WTC11 (cell line): ENCODE measurements around the gene BLID. TPM values are rescaled to one million over a fixed set of nuclear protein-coding genes. Genes with fewer than 3 reads are reported as not detected.

Experiments used
- ATAC-seq: fragments of 200-7000 bp; cut with Tn5 transposase; 2 replicates; pipeline ENCODE4 v1.10.0; 2021; ENCODE audit warnings: mild to moderate bottlenecking, moderate library complexity
- CTCF ChIA-PET: fragments of 300-600 bp; sonication (Branson Sonifier 250); formaldehyde crosslinking; loops from one replicate; lab custom pipeline; 2021; ENCODE audit warnings: antibody characterized with exemption; lab: Charles Lee
- POLR2A ChIA-PET: fragments of 350-600 bp; sonication (Branson Sonifier 250); formaldehyde crosslinking; loops from one replicate; lab custom pipeline; 2021; ENCODE audit warnings: antibody characterized with exemption; lab: Charles Lee
- DNase-seq: peaks from one replicate; pipeline ENCODE4 v3.0.0; 2021; ENCODE audit warnings: low spot score
- H3K27ac Mint-ChIP-seq: 2 replicates; pipeline ENCODE4 v1.8.0; 2021; ENCODE audit warnings: mixed read lengths
- H3K27me3 Mint-ChIP-seq: 2 replicates; pipeline ENCODE4 v1.8.0; 2021; ENCODE audit warnings: low read depth, mild to moderate bottlenecking, moderate library complexity, mixed read lengths
- H3K36me3 Mint-ChIP-seq: 2 replicates; pipeline ENCODE4 v1.8.0; 2021; ENCODE audit warnings: mixed read lengths
- H3K4me1 Mint-ChIP-seq: 2 replicates; pipeline ENCODE4 v1.8.0; 2022; ENCODE audit warnings: mixed read lengths
- H3K4me3 Mint-ChIP-seq: 2 replicates; pipeline ENCODE4 v1.8.0; 2021; ENCODE audit warnings: mild to moderate bottlenecking, moderate library complexity, mixed read lengths
- H3K9me3 Mint-ChIP-seq: 2 replicates; pipeline ENCODE4 v1.8.0; 2021; ENCODE audit warnings: mixed read lengths
- ATF1 ChIP-seq: sonication (generic); formaldehyde crosslinking; IDR thresholded peaks from 2 replicates; pipeline ENCODE4 v1.8.1; 2023; ENCODE audit warnings: mild to moderate bottlenecking, moderate library complexity, missing genetic modification reagents
- CREM ChIP-seq: sonication (generic); formaldehyde crosslinking; IDR thresholded peaks from 2 replicates; pipeline ENCODE4 v1.8.1; 2022; ENCODE audit warnings: mild to moderate bottlenecking, missing genetic modification reagents, moderate library complexity
- ELF4 ChIP-seq: sonication (generic); formaldehyde crosslinking; IDR thresholded peaks from 2 replicates; pipeline ENCODE4 v1.8.1; 2022; ENCODE audit warnings: low read depth, mild to moderate bottlenecking, moderate library complexity, missing genetic modification reagents
- EMX1 ChIP-seq: fragments of 250-450 bp; sonication (Bioruptor Pico); IDR thresholded peaks from 2 replicates; pipeline ENCODE4 v1.8.0; 2021; ENCODE audit warnings: mild to moderate bottlenecking
- FOXJ3 ChIP-seq: sonication (generic); formaldehyde crosslinking; IDR thresholded peaks from 2 replicates; pipeline ENCODE4 v1.9.0; 2021; ENCODE audit warnings: missing genetic modification reagents, mild to moderate bottlenecking, borderline replicate concordance
- FOXK1 ChIP-seq: sonication (generic); formaldehyde crosslinking; IDR thresholded peaks from 2 replicates; pipeline ENCODE4 v1.8.0; 2022; ENCODE audit warnings: mild to moderate bottlenecking, moderate library complexity, missing genetic modification reagents
- GABPB1 ChIP-seq: sonication (generic); formaldehyde crosslinking; IDR thresholded peaks from 2 replicates; pipeline ENCODE4 v1.8.1; 2023; ENCODE audit warnings: mild to moderate bottlenecking, missing genetic modification reagents
- IRF2 ChIP-seq: sonication (generic); formaldehyde crosslinking; IDR thresholded peaks from 2 replicates; pipeline ENCODE4 v1.8.0; 2022; ENCODE audit warnings: low read depth, missing genetic modification reagents, borderline replicate concordance
- KAT7 ChIP-seq: sonication (generic); formaldehyde crosslinking; IDR thresholded peaks from 2 replicates; pipeline ENCODE4 v1.8.1; 2023; ENCODE audit warnings: missing genetic modification reagents, mild to moderate bottlenecking, borderline replicate concordance
- MXD4 ChIP-seq: fragments of 250-450 bp; sonication (Bioruptor Pico); IDR thresholded peaks from 2 replicates; pipeline ENCODE4 v1.8.0; 2021; ENCODE audit warnings: mild to moderate bottlenecking, moderate library complexity, borderline replicate concordance
- MYBL2 ChIP-seq: sonication (generic); formaldehyde crosslinking; IDR thresholded peaks from 2 replicates; pipeline ENCODE4 v1.8.1; 2023; ENCODE audit warnings: mild to moderate bottlenecking, moderate library complexity, missing genetic modification reagents
- SMAD4 ChIP-seq: sonication (generic); formaldehyde crosslinking; IDR thresholded peaks from 2 replicates; pipeline ENCODE4 v1.8.0; 2022; ENCODE audit warnings: mild to moderate bottlenecking, missing genetic modification reagents
- TEAD4 ChIP-seq: sonication (generic); formaldehyde crosslinking; IDR thresholded peaks from 2 replicates; pipeline ENCODE4 v1.8.0; 2022; ENCODE audit warnings: mild to moderate bottlenecking, missing genetic modification reagents
- ZNF138 ChIP-seq: sonication (generic); formaldehyde crosslinking; conservative IDR thresholded peaks from 2 replicates; pipeline ENCODE4 v1.8.1; 2022; ENCODE audit warnings: mild to moderate bottlenecking, moderate library complexity, missing genetic modification reagents
- ZNF416 ChIP-seq: fragments of 250-450 bp; sonication (Bioruptor Pico); IDR thresholded peaks from 2 replicates; pipeline ENCODE4 v1.9.0; 2021; ENCODE audit warnings: mild to moderate bottlenecking, inconsistent platforms
- total RNA-seq: library from RNA; stranded (reverse); gene quantifications from 3 replicates; pipeline ENCODE4 v1.2.3, GENCODE V29; 2021
- TF ChIP-seq, protein P1 (sequence below): fragments of 250-450 bp; sonication (Bioruptor Pico); IDR thresholded peaks from 2 replicates; pipeline ENCODE4 v1.8.0; 2021; ENCODE audit warnings: mild to moderate bottlenecking
- TF ChIP-seq, protein P2 (sequence below): fragments of 250-450 bp; sonication (Bioruptor Pico); IDR thresholded peaks from 2 replicates; pipeline ENCODE4 v1.9.0; 2021; ENCODE audit warnings: mild to moderate bottlenecking, borderline replicate concordance
- TF ChIP-seq, protein P3 (sequence below): sonication (generic); formaldehyde crosslinking; IDR thresholded peaks from 2 replicates; pipeline ENCODE4 v1.8.1; 2022; ENCODE audit warnings: low read depth, mild to moderate bottlenecking, moderate library complexity, missing genetic modification reagents, borderline replicate concordance
- TF ChIP-seq, protein P4 (sequence below): fragments of 250-450 bp; sonication (Bioruptor Pico); IDR thresholded peaks from 2 replicates; pipeline ENCODE4 v1.9.0; 2021; ENCODE audit warnings: mild to moderate bottlenecking
- TF ChIP-seq, protein P5 (sequence below): fragments of 200-600 bp; IDR thresholded peaks from 2 replicates; pipeline ENCODE4 v1.8.0; 2022; ENCODE audit warnings: antibody characterized with exemption

Gene BLID
- total RNA-seq, 1 experiment from 2014 or later: not detected

DNA sequence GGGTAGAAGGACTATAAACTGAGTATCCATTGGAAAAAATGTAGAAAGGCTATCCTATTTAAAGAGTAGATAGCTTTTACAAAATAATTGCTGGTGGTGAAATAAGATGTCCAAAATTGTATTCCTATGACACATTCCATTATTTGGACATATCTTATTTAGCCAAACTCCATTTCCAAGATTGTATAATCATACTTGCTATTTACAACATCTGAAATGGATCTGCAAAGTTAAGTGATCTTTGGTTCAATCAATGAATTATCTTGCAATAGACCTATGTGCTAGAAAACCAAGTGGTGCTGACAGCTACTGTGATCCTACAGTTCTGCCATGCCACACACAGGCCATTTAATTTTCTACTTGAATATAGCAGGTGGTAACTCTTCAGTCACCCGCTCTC, 11.0 kb upstream of the BLID start (continued):
- TF ChIP-seq, protein P1, sequence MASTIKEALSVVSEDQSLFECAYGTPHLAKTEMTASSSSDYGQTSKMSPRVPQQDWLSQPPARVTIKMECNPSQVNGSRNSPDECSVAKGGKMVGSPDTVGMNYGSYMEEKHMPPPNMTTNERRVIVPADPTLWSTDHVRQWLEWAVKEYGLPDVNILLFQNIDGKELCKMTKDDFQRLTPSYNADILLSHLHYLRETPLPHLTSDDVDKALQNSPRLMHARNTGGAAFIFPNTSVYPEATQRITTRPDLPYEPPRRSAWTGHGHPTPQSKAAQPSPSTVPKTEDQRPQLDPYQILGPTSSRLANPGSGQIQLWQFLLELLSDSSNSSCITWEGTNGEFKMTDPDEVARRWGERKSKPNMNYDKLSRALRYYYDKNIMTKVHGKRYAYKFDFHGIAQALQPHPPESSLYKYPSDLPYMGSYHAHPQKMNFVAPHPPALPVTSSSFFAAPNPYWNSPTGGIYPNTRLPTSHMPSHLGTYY (CRISPR knock-in tag): no peak
- TF ChIP-seq KAT7 (CRISPR knock-in tag): no peak

DNA sequence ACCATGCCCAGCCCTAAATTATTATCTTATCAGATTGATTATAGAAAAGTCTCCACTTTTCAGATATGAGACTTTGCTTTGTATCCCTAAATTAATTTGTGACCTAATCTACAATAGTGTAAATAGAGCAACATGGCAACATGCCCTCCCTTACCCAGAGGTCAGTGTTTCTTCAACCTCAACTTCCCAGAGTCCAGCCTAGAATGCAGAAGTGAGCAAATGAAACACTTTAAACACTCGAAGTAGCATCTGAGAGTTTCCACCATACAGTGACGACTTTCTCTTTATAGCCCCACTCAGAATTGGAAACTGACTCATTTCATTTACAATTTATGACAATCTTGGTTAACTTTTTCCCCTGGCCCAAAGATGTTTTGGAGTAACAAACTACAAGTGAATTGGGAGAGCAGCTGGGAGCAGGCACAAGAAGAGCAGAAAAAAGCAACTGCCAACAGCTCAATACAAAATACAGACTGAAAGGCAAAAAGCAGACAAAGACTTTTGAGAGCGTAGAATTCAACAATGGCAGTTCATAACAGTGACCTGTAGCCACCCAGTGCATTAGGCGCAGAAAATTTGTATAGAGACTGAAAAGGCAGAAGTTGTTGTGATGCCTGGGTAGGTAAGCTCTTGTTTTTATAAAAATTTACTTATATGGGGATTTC, 10.1 kb upstream of the BLID start:
- CTCF ChIA-PET: interaction anchor here (1.3 to 1.4 kb wide), 2 partner anchors 18 to 380 kb away, joined by 3 read pairs; no protein-coding TSS in a partner anchor
- TF ChIP-seq ELF4 (no peak), GABPB1 (no peak), TEAD4 (CRISPR knock-in tag) (no peak), ZNF138 (no peak), FOXJ3 (CRISPR knock-in tag) (no peak), MYBL2 (CRISPR knock-in tag) (no peak), ZNF416 (CRISPR knock-in tag) (no peak), CREM (no peak), SMAD4 (CRISPR knock-in tag) (no peak), ATF1 (no peak)
- TF ChIP-seq, protein P2, sequence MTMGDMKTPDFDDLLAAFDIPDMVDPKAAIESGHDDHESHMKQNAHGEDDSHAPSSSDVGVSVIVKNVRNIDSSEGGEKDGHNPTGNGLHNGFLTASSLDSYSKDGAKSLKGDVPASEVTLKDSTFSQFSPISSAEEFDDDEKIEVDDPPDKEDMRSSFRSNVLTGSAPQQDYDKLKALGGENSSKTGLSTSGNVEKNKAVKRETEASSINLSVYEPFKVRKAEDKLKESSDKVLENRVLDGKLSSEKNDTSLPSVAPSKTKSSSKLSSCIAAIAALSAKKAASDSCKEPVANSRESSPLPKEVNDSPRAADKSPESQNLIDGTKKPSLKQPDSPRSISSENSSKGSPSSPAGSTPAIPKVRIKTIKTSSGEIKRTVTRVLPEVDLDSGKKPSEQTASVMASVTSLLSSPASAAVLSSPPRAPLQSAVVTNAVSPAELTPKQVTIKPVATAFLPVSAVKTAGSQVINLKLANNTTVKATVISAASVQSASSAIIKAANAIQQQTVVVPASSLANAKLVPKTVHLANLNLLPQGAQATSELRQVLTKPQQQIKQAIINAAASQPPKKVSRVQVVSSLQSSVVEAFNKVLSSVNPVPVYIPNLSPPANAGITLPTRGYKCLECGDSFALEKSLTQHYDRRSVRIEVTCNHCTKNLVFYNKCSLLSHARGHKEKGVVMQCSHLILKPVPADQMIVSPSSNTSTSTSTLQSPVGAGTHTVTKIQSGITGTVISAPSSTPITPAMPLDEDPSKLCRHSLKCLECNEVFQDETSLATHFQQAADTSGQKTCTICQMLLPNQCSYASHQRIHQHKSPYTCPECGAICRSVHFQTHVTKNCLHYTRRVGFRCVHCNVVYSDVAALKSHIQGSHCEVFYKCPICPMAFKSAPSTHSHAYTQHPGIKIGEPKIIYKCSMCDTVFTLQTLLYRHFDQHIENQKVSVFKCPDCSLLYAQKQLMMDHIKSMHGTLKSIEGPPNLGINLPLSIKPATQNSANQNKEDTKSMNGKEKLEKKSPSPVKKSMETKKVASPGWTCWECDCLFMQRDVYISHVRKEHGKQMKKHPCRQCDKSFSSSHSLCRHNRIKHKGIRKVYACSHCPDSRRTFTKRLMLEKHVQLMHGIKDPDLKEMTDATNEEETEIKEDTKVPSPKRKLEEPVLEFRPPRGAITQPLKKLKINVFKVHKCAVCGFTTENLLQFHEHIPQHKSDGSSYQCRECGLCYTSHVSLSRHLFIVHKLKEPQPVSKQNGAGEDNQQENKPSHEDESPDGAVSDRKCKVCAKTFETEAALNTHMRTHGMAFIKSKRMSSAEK: no peak
- TF ChIP-seq, all 79 proteins: peak for 0

DNA sequence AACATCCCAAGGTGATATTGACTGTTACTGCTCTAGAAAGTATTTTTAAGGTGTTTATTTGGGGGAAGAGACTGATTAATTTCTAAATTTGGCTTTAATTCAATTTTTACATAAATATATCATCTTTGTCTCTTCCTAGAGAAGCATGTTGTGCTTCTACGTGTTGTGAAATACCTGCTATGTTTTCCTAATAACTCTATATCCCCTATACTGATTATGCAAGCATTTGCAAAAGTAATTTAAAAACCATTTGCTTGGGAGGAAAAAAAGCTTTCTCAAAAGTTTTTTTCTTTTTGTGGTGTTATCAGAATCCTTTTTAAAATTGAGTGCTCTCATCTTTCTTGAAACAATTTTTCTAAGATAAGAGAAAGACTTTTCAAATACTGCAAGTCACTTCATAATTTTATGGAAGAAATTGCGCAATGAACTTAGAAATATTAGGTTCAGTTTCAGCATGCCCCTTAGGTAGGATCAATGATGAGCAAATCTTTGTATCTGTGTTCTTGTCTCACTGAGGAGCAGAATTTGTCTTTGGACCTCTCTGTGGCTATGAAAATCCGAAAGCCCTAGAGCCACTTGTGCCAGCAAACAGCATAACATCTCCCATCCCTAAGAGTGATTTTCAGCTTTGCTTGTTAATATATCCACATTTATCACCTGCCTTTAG, 7.4 kb upstream of the BLID start:
- H3K27ac Mint-ChIP-seq: no peak overlapping the region
- H3K36me3 Mint-ChIP-seq: no peaks in the 10 kb centered on the region
- H3K27me3 Mint-ChIP-seq: no peaks in the 10 kb centered on the region; the same call in 1 of the 2 replicates
- DNase-seq (no peak), ATAC-seq (no peak)
- H3K4me3 Mint-ChIP-seq: no peak overlapping the region
- POLR2A ChIA-PET: no interaction called here
- H3K9me3 Mint-ChIP-seq: no peaks in the 10 kb centered on the region
- CTCF ChIA-PET: no interaction called here
- no peaks in the 10 kb centered on the region for H3K4me1 Mint-ChIP-seq
- TF ChIP-seq IRF2: no peak
- TF ChIP-seq FOXK1 (CRISPR knock-in tag): no peak
- TF ChIP-seq KAT7 (CRISPR knock-in tag): no peak
- TF ChIP-seq, protein P3, sequence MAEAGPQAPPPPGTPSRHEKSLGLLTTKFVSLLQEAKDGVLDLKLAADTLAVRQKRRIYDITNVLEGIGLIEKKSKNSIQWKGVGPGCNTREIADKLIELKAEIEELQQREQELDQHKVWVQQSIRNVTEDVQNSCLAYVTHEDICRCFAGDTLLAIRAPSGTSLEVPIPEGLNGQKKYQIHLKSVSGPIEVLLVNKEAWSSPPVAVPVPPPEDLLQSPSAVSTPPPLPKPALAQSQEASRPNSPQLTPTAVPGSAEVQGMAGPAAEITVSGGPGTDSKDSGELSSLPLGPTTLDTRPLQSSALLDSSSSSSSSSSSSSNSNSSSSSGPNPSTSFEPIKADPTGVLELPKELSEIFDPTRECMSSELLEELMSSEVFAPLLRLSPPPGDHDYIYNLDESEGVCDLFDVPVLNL (CRISPR knock-in tag): no peak
- no peak for TF ChIP-seq EMX1 (CRISPR knock-in tag)
- TF ChIP-seq, protein P4, sequence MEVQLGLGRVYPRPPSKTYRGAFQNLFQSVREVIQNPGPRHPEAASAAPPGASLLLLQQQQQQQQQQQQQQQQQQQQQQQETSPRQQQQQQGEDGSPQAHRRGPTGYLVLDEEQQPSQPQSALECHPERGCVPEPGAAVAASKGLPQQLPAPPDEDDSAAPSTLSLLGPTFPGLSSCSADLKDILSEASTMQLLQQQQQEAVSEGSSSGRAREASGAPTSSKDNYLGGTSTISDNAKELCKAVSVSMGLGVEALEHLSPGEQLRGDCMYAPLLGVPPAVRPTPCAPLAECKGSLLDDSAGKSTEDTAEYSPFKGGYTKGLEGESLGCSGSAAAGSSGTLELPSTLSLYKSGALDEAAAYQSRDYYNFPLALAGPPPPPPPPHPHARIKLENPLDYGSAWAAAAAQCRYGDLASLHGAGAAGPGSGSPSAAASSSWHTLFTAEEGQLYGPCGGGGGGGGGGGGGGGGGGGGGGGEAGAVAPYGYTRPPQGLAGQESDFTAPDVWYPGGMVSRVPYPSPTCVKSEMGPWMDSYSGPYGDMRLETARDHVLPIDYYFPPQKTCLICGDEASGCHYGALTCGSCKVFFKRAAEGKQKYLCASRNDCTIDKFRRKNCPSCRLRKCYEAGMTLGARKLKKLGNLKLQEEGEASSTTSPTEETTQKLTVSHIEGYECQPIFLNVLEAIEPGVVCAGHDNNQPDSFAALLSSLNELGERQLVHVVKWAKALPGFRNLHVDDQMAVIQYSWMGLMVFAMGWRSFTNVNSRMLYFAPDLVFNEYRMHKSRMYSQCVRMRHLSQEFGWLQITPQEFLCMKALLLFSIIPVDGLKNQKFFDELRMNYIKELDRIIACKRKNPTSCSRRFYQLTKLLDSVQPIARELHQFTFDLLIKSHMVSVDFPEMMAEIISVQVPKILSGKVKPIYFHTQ: no peak
- no peak for TF ChIP-seq MXD4
- TF ChIP-seq, protein P5, sequence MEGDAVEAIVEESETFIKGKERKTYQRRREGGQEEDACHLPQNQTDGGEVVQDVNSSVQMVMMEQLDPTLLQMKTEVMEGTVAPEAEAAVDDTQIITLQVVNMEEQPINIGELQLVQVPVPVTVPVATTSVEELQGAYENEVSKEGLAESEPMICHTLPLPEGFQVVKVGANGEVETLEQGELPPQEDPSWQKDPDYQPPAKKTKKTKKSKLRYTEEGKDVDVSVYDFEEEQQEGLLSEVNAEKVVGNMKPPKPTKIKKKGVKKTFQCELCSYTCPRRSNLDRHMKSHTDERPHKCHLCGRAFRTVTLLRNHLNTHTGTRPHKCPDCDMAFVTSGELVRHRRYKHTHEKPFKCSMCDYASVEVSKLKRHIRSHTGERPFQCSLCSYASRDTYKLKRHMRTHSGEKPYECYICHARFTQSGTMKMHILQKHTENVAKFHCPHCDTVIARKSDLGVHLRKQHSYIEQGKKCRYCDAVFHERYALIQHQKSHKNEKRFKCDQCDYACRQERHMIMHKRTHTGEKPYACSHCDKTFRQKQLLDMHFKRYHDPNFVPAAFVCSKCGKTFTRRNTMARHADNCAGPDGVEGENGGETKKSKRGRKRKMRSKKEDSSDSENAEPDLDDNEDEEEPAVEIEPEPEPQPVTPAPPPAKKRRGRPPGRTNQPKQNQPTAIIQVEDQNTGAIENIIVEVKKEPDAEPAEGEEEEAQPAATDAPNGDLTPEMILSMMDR: no peak

More for the DNA sequence above, 10.1 kb upstream of the BLID start:
- Mint-ChIP-seq H3K27ac (no peak overlapping the region), H3K9me3 (no peaks in the 10 kb centered on the region), H3K36me3 (no peaks in the 10 kb centered on the region), H3K27me3 (no peaks in the 10 kb centered on the region; the same call in 1 of the 2 replicates), H3K4me1 (no peaks in the 10 kb centered on the region), H3K4me3 (no peak overlapping the region)
- ATAC-seq (no peak), DNase-seq (no peak)
- POLR2A ChIA-PET: no interaction called here
